Activated T-cell treated with anti-CD3 and anti-CD28 coated beads, Interleukin-2, amount 50 U/mL, for 48 hours (primary cell): ENCODE data around the gene MT2A.

Source experiments
- DNase-seq, 2 experiments: peaks; one replicate each; pipeline ENCODE4 v3.0.0-alpha.2; 2020

MT2A gene

DNA sequence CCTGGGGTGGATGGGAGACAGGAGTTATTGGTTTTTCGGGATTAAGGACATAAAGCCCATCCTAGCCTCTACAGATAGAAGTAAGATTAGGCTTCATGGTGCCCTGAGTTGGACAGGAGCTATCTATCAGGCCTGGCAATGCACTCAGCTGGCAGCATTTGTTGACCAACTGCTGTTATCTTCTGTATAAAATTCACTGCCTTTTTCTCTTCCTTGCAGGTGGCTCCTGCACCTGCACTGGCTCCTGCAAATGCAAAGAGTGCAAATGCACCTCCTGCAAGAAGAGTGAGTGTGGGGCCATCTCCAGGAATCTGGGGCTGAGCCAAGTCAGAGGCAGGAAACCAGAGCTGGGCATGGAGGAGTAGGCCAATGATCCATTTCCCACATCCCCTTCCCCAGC, 30.7 kb downstream of the MT2A start:
- DNase-seq: no peak

DNA sequence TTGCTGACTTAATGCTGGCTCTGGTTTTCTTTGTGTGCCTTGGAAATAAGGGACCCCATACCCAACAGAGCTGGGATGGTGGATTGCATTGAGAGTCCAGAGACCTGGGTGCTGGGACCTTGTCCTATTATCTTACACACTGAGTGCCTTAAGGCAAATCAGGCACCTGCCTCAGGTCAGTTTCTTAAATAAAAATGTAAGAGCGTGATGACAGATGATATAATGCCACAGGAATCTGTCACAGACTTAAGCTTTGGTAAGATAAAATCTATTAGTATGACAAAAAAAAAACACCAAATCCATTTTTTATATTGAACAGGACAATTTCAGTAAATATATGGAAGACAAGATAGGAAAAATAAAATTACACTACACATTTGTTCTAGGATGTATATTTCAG, 31.7 kb downstream of the MT2A start:
- no peak for DNase-seq

DNA sequence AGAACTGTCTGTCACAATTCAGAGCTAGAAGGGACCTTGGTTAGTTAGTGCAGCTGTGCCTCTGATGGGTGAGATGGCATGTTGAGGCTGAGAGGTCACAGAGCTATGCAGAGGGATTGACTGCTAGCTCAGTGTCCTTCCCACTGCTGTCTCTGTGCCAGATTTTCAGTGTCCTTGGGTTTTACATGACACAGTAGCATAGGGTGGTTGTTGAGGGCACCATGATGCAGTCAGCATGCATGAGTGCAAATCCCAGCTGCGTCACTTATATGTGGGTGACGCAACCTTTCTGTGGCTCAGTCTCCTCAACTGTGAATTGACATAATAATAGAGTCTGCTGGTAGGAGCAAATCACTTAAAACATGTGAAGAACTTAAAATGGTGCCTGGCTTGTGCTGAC, 32.8 kb downstream of the MT2A start:
- DNase-seq: no peak

DNA sequence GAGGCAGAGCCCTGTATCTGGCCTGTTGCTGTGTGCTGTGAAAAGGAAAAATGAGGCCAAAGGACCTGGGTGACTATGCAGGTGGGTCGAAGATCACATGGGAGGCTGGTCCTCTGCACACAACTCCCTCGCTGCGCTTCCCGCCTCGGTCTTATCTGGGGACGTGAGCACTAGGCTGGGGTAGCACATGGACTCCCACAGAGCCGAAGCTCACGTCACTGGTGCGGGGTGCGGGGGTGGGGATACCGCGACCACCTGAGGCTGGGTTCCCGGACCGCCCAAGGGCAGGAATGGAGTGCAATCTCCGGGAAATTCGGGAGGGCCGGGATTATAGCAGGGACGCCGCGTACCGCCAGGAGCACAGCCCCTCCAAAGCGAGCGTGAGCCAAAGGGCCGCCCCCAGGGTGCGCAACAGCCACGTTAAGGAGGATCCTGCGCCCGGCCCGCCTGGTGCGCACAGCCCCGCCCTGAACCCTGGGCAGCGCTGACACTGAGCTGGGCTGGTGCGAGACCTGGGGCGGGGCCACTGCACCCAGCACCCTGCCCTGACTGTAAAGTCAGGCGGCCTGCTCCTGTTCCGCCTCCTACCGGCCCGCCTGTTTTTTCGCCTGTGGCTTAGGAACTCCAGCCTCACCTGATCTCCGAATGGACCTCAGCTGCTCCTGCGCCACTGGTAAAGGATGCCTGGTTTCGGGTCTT, 34.8 kb downstream of the MT2A start:
- DNase-seq: peak; percentile 84 to 88

DNA sequence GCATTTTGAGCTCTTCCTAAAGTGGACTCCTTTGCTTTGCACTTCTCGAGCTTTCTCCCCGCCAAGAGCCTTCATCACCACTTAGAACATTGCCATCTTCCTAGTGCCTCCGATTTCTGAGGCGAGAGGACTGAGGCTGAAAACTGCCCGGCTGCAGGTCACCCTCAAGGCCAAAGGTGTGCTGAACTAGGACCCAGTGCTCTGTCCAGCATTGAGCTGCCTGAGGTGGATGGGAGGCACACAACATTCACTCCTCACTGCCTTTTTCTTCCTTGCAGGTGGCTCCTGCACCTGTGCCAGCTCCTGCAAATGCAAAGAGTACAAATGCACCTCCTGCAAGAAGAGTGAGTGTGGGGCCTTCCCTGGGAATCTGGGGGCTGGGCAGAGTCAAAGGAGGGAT, 35.4 kb downstream of the MT2A start:
- DNase-seq: no peak

DNA sequence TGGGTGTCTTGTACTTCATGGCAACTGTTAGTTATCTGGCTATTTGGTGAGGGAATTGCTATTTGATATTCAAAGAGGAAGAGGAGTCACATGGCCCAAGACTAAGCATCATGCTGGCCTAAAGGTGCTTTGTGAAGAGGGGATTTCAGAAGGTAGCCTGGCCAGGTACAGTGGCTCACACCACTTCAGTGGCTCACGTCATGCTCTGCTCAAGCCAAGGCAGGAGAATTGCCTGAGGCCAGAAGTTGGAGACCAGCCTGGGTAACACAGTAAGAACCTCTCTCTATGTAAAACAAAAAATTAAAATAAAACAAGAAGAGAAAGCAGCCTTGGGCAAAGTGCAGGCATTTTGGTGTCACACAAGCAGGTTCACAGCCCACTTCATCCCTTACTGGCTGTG, 36.9 kb downstream of the MT2A start:
- DNase-seq: no peak

DNA sequence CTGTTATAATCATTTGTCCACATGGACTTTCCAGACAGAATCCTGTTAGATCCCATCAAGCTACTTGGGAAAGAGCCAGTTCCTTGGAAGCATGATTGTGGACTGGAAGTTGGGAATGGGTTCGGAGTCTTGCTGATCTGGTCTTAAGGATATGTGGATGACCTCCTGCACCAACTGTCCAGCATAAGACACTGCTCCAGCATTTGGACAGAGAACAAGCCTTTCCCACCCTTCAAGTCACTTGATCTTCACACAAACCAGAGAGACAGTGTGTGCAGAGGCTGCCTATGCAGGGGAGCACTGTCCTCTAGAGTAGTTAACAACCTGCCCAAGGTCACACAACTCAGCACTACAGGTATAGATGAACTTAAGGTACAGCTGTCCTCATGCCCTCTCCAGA, 37.5 kb downstream of the MT2A start:
- no peak for DNase-seq

DNA sequence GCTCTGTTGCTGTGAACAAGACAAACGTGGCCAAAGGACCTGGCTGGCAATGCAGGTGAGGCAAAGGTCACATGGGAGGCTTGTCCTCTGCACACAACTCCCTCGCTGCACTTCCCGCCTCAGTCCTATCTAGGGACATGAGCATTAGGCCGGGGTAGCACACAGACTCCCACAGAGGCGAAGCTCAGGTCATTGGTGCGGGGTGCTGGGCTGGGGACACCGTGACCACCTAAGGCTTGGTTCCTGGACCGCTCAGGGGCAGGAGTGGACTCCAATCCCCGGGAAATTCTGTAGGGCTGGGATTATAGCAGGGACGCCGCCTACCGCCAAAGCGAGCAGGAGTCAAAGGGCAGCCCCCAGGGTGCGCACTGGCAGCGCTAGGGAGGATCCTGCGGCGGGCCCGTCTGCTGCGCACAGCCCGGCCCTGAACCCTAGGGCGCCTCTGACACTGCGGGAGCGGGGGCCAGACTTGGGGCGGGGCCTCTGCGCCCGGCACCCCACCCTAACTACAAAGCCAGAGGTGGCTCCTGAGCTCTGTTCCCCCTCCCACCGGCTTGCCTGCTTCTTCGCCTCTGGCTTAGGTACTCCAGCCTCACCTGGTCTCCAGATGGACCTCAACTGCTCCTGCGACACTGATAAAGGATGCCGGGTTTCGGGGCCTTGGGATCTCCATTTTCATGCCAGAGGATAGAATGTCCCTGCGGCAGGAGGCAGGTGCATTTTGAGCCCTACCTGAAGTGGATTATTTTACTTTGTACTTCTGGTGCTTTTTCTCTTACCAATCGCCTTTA, 39.5 kb downstream of the MT2A start:
- DNase-seq: no peak

DNA sequence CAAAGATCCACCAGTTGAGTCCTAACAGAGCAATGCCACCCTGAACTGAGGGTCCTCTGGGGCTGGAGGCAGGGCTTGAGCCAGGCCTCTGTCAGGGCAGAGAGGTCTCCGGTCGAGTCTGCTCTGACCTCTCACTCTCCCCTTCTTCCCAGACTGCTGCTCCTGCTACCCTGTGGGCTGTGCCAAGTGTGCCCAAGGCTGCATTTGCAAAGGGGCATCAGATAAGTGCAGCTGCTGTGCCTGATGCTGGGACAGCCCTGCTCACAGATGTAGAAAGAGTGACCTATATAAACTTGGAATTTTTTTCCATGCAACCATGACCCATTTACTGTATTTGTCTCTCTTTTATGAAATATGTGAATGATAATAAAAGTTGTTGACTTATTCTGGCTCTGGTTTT, 40.9 kb downstream of the MT2A start:
- no peak for DNase-seq

DNA sequence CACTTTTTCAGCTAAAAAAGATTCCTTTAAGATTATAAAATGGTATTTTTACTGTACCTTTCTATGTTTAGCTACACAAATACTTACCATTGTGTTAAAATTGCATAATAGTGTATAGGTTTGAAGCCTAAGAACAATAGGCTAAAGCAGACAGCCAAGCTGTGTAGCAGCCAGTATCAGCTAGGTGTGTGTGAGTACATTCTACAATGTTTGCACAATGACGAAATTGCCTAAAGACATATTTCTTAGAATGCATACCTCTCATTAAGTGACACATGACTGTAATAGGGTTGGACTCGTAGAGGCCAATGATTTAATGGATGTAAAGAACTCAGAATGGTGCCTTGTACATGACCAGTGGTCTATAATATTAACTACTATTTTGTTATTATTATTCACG, 41.4 kb downstream of the MT2A start:
- DNase-seq: no peak

DNA sequence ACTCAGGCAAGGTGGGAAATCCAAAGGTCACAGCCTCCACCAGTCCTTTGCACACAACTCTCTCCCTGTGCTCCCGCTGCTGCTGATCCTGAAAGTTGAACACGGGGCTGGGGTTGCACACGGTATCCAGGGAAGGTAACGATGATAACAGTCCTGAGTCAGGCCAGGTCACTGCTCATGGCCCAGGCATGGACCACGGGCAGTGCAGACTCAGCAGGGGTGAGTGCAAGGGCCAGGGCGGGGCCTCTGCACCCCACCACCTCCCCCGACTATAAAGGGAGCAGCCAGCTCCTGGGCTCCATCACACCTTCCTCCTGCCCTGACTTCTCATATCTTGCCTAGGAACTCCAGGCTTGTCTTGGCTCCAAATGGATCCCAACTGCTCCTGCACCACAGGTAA, 43.2 kb downstream of the MT2A start, which contains the start of gene MT1B:
Gene MT1B (plus strand): TSS at position 301 of the 400 bp plus-strand sequence. CDS start 68 bp downstream, at position 369.
- DNase-seq: no peak

DNA sequence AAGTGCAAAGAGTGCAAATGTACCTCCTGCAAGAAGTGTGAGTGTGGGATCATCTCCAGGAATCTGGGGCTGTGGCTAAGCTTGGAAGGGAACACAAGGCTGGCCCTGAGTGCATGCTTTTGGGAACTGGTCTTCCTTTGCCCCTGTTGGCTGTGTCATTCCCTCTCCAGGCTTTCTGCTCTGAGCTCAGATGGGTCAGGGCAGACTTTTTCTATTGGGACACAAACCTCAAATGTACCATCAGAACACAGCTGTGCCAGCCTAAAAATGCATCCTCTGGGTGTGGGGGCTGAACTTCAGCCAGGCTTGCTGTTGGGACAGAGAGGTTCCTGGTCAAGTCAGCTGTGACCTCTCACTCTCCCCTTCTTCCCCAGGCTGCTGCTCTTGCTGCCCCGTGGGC, 44.2 kb downstream of the MT2A start:
- DNase-seq: no peak

DNA sequence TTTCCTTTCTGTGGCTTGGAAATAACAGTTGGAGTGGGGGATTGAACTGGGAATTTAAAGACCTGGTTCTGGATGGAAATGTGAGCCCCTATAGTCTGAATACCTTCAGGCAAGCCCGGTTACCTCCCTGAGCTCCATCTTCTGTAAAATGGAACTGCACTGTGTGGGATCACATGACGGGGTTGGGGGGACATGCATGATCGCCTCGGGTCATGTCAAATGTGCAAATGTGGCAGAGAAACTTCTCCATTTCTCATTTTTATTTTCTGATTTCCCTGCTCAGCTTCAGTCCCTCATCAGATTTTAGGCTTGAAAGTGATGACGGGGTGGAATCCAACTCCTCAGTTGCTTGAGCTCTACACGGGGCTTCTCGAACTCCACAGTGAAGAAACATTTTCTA, 44.8 kb downstream of the MT2A start:
- no peak for DNase-seq

DNA sequence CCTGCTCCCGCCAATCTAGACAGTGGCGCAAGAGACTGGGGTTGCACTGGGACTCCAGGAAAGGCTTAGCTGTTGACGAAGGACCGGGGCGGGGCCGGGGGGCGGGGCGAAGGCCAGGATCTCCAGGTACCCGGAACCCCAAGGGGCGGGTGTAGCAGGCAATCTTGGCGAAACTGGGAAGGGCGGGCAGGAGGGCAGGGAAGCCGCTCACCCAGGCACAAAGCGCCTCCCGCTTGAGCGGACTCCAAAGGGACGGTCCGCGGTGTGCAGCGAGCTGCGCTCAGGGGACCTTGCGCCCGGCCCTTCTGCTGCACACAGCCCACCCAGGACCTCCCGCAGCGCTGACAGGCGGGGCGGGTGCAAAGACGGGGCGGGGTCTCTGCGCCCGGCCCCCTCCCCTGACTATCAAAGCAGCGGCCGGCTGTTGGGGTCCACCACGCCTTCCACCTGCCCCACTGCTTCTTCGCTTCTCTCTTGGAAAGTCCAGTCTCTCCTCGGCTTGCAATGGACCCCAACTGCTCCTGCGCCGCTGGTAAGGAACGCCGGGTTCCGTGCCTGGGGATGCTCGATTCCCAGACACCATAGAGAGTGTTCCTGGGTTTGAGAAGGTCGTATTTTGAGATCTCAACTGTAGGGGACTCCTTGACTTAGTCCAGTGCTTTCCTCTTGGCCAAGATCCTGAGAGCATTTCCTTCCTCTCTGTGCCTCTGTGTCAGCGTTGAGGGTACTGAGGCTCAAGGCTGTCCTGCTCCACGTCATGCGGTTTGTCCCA, 49.4 kb downstream of the MT2A start, which contains the start of gene MT1F:
Gene MT1F (plus strand): TSS at position 405 of the 772 bp plus-strand sequence. CDS start 100 bp downstream, at position 505.
- peak; percentile 85 to 86 for DNase-seq

DNA sequence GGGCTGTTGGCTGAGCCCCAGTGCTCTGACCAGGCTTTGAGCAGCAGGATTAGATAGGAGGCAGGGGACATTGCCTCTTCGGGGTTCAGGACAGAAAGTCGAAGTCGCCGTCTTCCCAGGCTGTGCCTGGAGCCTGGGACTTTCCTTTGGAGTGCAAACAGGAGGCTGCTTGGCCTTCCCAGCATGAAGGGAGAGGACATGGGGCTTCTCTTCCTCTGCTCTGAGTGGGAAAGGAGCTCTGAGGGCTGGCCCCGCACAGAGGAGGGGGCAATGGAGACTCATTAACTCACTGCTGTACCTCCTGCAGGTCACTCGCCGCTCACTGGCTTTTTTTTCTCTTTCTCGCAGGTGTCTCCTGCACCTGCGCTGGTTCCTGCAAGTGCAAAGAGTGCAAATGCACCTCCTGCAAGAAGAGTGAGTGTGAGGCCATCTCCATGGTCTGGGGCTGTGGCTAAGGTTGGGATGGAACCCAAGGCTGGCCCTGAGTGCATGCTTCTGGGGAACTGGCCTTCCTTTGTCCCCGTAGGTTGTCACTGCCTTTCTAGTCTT, 50.0 kb downstream of the MT2A start:
- no peak for DNase-seq
